Osteocyte (in vitro differentiated cells): ENCODE data around the gene NACC2. TPM values are rescaled to one million over a fixed set of nuclear protein-coding genes. Genes with fewer than 3 reads are reported as not detected.
A peak's percentile ranks its signal among the peaks of the same experiment; 100 is the strongest.

ENCODE experiments used
- DNase-seq: peaks from one replicate; pipeline ENCODE4 v3.0.0; 2021; ENCODE audit warnings: mixed read lengths; ENCODE audit not compliant: unreplicated experiment; ENCODE audit errors: extremely low spot score
- H3K27ac Mint-ChIP-seq: one replicate; pipeline ENCODE4 v1.8.0; 2021; ENCODE audit warnings: mild to moderate bottlenecking, mixed read lengths; ENCODE audit not compliant: unreplicated experiment
- H3K27me3 Mint-ChIP-seq: one replicate; pipeline ENCODE4 v1.8.0; 2021; ENCODE audit warnings: mixed read lengths; ENCODE audit not compliant: unreplicated experiment
- H3K36me3 Mint-ChIP-seq: one replicate; pipeline ENCODE4 v1.8.0; 2021; ENCODE audit warnings: mixed read lengths; ENCODE audit not compliant: unreplicated experiment
- H3K4me1 Mint-ChIP-seq: one replicate; pipeline ENCODE4 v1.8.0; 2021; ENCODE audit warnings: mixed read lengths; ENCODE audit not compliant: unreplicated experiment
- H3K4me3 Mint-ChIP-seq: one replicate; pipeline ENCODE4 v1.8.0; 2021; ENCODE audit warnings: mild to moderate bottlenecking, moderate library complexity, mixed read lengths; ENCODE audit not compliant: unreplicated experiment
- H3K9me3 Mint-ChIP-seq: one replicate; pipeline ENCODE4 v1.8.0; 2021; ENCODE audit warnings: mixed read lengths; ENCODE audit not compliant: unreplicated experiment
- total RNA-seq: library from RNA; stranded (reverse); gene quantifications from 2 replicates; pipeline ENCODE4 v1.2.1, GENCODE V29; 2021
- TF ChIP-seq, protein P1 (sequence below): fragments of 200-600 bp; sonication (generic); IDR thresholded peaks from 2 replicates; pipeline ENCODE4 v1.5.0; 2021; ENCODE audit warnings: antibody characterized with exemption, mild to moderate bottlenecking, moderate library complexity

NACC2 gene
- total RNA-seq, 1 donor from 2014 or later: 40.1 TPM

DNA sequence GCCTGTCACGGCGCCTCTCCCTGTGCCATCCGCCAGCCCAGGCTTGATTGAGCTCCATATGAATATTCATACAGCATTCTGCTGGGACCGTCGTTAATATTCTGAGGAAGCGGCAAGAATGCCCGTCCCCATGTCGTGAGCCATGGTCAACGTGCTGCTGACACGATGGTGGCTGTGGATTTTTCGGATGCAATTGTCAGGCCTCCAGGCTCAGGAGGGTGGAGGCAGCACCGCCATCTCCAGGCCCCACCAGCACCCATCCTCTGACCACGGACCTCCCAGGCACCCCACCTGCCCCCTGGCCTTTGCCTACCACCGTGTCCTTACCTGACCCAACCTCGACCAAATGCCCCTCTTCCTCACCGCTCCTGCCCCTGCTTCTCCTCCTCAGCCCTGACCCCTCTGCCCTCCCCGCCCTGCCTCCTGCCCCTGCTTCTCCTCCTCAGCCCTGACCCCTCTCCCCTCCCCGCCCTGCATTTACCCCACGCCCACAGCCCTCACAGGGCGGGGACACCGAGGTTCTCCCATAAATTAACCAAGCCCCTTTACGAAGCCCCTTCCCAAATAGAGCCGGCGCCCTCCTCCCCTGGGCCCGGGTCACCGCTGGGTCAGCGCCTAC is 13.7 kb upstream of the NACC2 start:
- H3K36me3 Mint-ChIP-seq: peaks cover 2% of the 10 kb centered on the region
- peaks cover 70% of the 10 kb centered on the region for H3K4me1 Mint-ChIP-seq
- H3K27ac Mint-ChIP-seq: peak overlapping the region; percentile 62
- H3K4me3 Mint-ChIP-seq: peak overlapping the region; percentile 14
- TF ChIP-seq, protein P1, sequence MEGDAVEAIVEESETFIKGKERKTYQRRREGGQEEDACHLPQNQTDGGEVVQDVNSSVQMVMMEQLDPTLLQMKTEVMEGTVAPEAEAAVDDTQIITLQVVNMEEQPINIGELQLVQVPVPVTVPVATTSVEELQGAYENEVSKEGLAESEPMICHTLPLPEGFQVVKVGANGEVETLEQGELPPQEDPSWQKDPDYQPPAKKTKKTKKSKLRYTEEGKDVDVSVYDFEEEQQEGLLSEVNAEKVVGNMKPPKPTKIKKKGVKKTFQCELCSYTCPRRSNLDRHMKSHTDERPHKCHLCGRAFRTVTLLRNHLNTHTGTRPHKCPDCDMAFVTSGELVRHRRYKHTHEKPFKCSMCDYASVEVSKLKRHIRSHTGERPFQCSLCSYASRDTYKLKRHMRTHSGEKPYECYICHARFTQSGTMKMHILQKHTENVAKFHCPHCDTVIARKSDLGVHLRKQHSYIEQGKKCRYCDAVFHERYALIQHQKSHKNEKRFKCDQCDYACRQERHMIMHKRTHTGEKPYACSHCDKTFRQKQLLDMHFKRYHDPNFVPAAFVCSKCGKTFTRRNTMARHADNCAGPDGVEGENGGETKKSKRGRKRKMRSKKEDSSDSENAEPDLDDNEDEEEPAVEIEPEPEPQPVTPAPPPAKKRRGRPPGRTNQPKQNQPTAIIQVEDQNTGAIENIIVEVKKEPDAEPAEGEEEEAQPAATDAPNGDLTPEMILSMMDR: no peak
- H3K9me3 Mint-ChIP-seq: no peaks in the 10 kb centered on the region
- DNase-seq: no peak
- H3K27me3 Mint-ChIP-seq: no peaks in the 10 kb centered on the region

GRCh38 chr9:136107953-136108647 is 13.0 kb upstream of the NACC2 start:
- Mint-ChIP-seq H3K27me3 (no peaks in the 10 kb centered on the region), H3K4me3 (no peak overlapping the region), H3K36me3 (peaks cover 2% of the 10 kb centered on the region), H3K9me3 (no peaks in the 10 kb centered on the region), H3K4me1 (peaks cover 74% of the 10 kb centered on the region), H3K27ac (peak overlapping the region; percentile 62)
- DNase-seq: no peak
- TF ChIP-seq, protein P1: no peak

DNA sequence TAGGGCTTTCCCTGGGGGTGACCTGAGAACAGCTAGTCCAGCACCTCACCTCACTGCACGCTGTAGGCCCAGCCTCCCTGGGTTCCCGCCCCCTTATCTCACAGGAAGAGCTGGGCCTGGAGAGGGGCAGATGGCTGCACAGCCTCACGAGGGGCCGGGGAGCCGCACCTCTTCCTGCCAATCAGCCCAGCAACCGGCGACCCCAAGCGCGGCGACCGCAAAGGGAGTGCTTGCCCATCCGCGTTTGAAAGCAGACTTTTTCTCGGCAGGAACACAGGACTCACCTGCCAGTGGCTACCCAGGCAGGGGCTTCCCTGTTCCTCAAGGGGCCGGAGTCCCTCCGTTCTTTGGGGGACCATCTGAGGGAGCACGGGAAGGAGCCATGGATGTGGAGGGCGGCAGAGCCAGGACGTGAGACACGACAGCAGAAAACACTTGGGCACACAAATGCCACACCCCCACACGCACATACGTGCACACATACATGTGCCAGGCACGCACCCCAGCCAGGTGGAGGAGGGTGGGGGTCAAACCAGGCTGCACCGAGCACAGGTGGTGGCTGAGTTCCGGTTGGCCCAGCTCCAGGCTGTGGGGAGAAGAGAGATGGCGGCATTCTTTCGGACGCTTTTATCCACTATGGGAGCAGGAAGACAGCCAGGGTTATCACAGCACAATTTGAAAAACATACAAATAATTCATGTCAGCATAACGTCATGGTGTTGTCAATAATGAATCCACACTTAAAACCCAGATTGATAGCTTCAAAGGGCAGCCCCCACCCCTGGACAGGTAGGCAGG is 12.3 kb upstream of the NACC2 start:
- Mint-ChIP-seq H3K4me1 (peaks cover 74% of the 10 kb centered on the region), H3K27ac (peak overlapping the region; percentile 44), H3K4me3 (no peak overlapping the region)

GRCh38 chr9:136105398-136106135 is 10.5 kb upstream of the NACC2 start:
- H3K36me3 Mint-ChIP-seq: no peaks in the 10 kb centered on the region
- H3K27ac Mint-ChIP-seq: peak overlapping the region; percentile 89
- no peaks in the 10 kb centered on the region for H3K9me3 Mint-ChIP-seq
- no peak for DNase-seq
- peak overlapping the region; percentile 10 for H3K4me3 Mint-ChIP-seq
- H3K27me3 Mint-ChIP-seq: no peaks in the 10 kb centered on the region
- peaks cover 64% of the 10 kb centered on the region for H3K4me1 Mint-ChIP-seq
- TF ChIP-seq, protein P1: no peak

More for the DNA sequence above, 12.3 kb upstream of the NACC2 start:
- Mint-ChIP-seq H3K9me3 (no peaks in the 10 kb centered on the region), H3K36me3 (peaks cover 2% of the 10 kb centered on the region), H3K27me3 (no peaks in the 10 kb centered on the region)
- TF ChIP-seq, protein P1: no peak
- no peak for DNase-seq
